HCT116 (cell line): ENCODE measurements around the gene SYNE3. TPM values are rescaled to one million over a fixed set of nuclear protein-coding genes. Genes with fewer than 3 reads are reported as not detected.

Source experiments
- ATAC-seq: fragments of 200-7000 bp; cut with Tn5 transposase; 2 replicates; pipeline ENCODE4 v1.9.1; 2020; ENCODE audit warnings: mild to moderate bottlenecking, moderate library complexity
- BruUV-seq: library from RNA; stranded (reverse); fragments of 400-500 nt; replicated peaks from 2 replicates; lab custom pipeline; 2021; lab: Mats Ljungman, UMichigan
- CTCF ChIA-PET: fragments of 300-600 bp; sonication (Branson Sonifier 250); formaldehyde crosslinking; loops from one replicate; lab custom pipeline; 2021; ENCODE audit warnings: antibody characterized with exemption; lab: Charles Lee
- POLR2A ChIA-PET: fragments of 300-600, 350-600 bp; sonication (Branson Sonifier 250); formaldehyde crosslinking; loops from one replicate; lab custom pipeline; 2021; ENCODE audit warnings: antibody characterized with exemption; lab: Charles Lee
- RAD21 ChIA-PET, 2 experiments: fragments of 300-600 bp; sonication (Branson Sonifier 250); formaldehyde crosslinking; loops; one replicate each; lab custom pipeline; 2023; ENCODE audit warnings: low total read pairs in 2 of 2; ENCODE audit not compliant: uncharacterized antibody in 2 of 2, unreplicated experiment in 2 of 2, low non-redundant PET in 1 of 2; lab: Charles Lee
- DNase-seq: peaks from one replicate; pipeline ENCODE4 v3.0.0-alpha.2; 2010; ENCODE audit warnings: low read depth, low spot score
- H2AFZ ChIP-seq: fragments of 200-600 bp; shearing (Covaris generic), sonication (generic); 2 replicates; pipeline ENCODE4 v1.6.1; 2017; ENCODE audit warnings: low read depth, mixed run types, mixed read lengths, antibody characterized with exemption, low read length; ENCODE audit not compliant: poor library complexity, severe bottlenecking
- H3K27ac ChIP-seq: 2 replicates; pipeline ENCODE4 v1.5.1; 2012; ENCODE audit warnings: low read depth, low read length
- H3K27me3 ChIP-seq: fragments of 200-600 bp; sonication (generic); 2 replicates; pipeline ENCODE4 v1.6.1; 2016; ENCODE audit warnings: mixed run types, low read length, mixed read lengths; ENCODE audit not compliant: insufficient read depth
- H3K36me3 ChIP-seq, 2 experiments: fragments of 200-500 bp in 1 of 2; fragments of 200-600 bp in 1 of 2; sonication (Bioruptor generic) in 1 of 2; sonication (generic) in 1 of 2; 2 replicates each; pipeline versions ENCODE4 v1.5.1 to v1.6.1; 2014 to 2016; ENCODE audit warnings: low read length in 2 of 2, inconsistent platforms in 1 of 2, mixed read lengths in 1 of 2, mixed run types in 1 of 2; ENCODE audit not compliant: insufficient read depth in 2 of 2, control insufficient read depth in 1 of 2
- H3K4me1 ChIP-seq, 2 experiments: fragments of 200-600 bp in 1 of 2; sonication (generic) in 1 of 2; 2 replicates each; pipeline versions ENCODE4 v1.5.1 to v1.6.1; 2012 to 2017; ENCODE audit warnings: low read length in 2 of 2, inconsistent platforms in 1 of 2, mild to moderate bottlenecking in 1 of 2, mixed read lengths in 1 of 2, mixed run types in 1 of 2, moderate library complexity in 1 of 2; ENCODE audit not compliant: insufficient read depth in 2 of 2, control insufficient read depth in 1 of 2
- H3K4me2 ChIP-seq: fragments of 200-600 bp; sonication (generic); 2 replicates; pipeline ENCODE4 v1.6.1; 2017; ENCODE audit warnings: mixed run types, low read length, mixed read lengths
- H3K4me3 ChIP-seq, 2 experiments: fragments of 200-600 bp in 1 of 2; sonication (generic) in 1 of 2; replicated peaks in 1 of 2; 2 replicates each; pipeline ENCODE4 v1.5.1; 2011 to 2016; ENCODE audit warnings: low read length in 2 of 2, control low read depth in 1 of 2, low read depth in 1 of 2, mild to moderate bottlenecking in 1 of 2, mixed read lengths in 1 of 2, mixed run types in 1 of 2
- H3K79me2 ChIP-seq: fragments of 200-600 bp; sonication (generic); 2 replicates; pipeline ENCODE4 v1.6.1; 2017; ENCODE audit warnings: mild to moderate bottlenecking, mixed run types, low read length, moderate library complexity, mixed read lengths; ENCODE audit not compliant: insufficient read depth
- H3K9ac ChIP-seq: fragments of 200-600 bp; sonication (generic); 2 replicates; pipeline ENCODE4 v1.6.1; 2016; ENCODE audit warnings: low read length, mixed read lengths
- H3K9me2 ChIP-seq: fragments of 200-600 bp; sonication (generic), shearing (Covaris generic); 2 replicates; pipeline ENCODE4 v1.6.1; 2017; ENCODE audit warnings: mixed run types, mild to moderate bottlenecking, moderate library complexity; ENCODE audit not compliant: insufficient read depth
- H3K9me3 ChIP-seq, 2 experiments: fragments of 200-500 bp in 1 of 2; fragments of 200-600 bp in 1 of 2; sonication (Bioruptor generic) in 1 of 2; sonication (generic) in 1 of 2; 2 replicates each; pipeline ENCODE4 v1.6.1; 2014 to 2017; ENCODE audit warnings: low read length in 2 of 2, mixed read lengths in 2 of 2, inconsistent platforms in 1 of 2, low read depth in 1 of 2, mild to moderate bottlenecking in 1 of 2, mixed run types in 1 of 2, moderate library complexity in 1 of 2; ENCODE audit not compliant: control insufficient read depth in 1 of 2, insufficient read depth in 1 of 2
- H4K20me1 ChIP-seq: fragments of 200-600 bp; sonication (generic), shearing (Covaris generic); 2 replicates; pipeline ENCODE4 v1.6.1; 2017; ENCODE audit warnings: mixed run types, mild to moderate bottlenecking, moderate library complexity; ENCODE audit not compliant: insufficient read depth
- CBX3 ChIP-seq: IDR thresholded peaks from 2 replicates; pipeline ENCODE4 v1.6.1; 2012; ENCODE audit warnings: low read depth
- EGR1 ChIP-seq: IDR thresholded peaks from 2 replicates; pipeline ENCODE4 v1.6.1; 2012; ENCODE audit warnings: low read depth
- EZH2 ChIP-seq: fragments of 200-600 bp; sonication (generic); IDR thresholded peaks from 2 replicates; pipeline ENCODE4 v1.6.1; 2017; ENCODE audit warnings: antibody characterized with exemption, mixed run types
- RAD21 ChIP-seq: IDR thresholded peaks from 2 replicates; pipeline ENCODE4 v1.6.1; 2012; ENCODE audit warnings: low read depth, mild to moderate bottlenecking
- intact Hi-C: fragments of 100-400 bp; cut with micrococcal nuclease; formaldehyde crosslinking; loops from 2 replicates; pipeline ENCODE4 v1.10.0; 2022
- total RNA-seq: library from RNA; stranded (reverse); gene quantifications from one replicate; pipeline ENCODE4 v1.2.1, GENCODE V29; 2021; ENCODE audit not compliant: unreplicated experiment
- TF ChIP-seq, protein P1 (sequence below): IDR thresholded peaks from 2 replicates; pipeline ENCODE4 v1.6.1; 2012
- TF ChIP-seq, protein P2 (sequence below): IDR thresholded peaks from 2 replicates; pipeline ENCODE4 v1.6.1; 2012; ENCODE audit warnings: low read depth
- TF ChIP-seq, protein P3 (sequence below), 3 experiments: fragments of 200-600 bp in 1 of 3; sonication (generic) in 1 of 3; IDR thresholded peaks in 2 of 3; conservative IDR thresholded peaks in 1 of 3; 2 replicates each; pipeline ENCODE4 v1.5.1; 2012 to 2017; ENCODE audit warnings: low read depth in 2 of 3, low read length in 2 of 3, antibody characterized with exemption in 1 of 3, borderline replicate concordance in 1 of 3, control low read depth in 1 of 3, mild to moderate bottlenecking in 1 of 3, mixed read lengths in 1 of 3, mixed run types in 1 of 3, moderate library complexity in 1 of 3; ENCODE audit not compliant: insufficient read depth in 1 of 3

SYNE3 gene
- total RNA-seq, 1 experiment from 2014 or later: 3.6 TPM

DNA sequence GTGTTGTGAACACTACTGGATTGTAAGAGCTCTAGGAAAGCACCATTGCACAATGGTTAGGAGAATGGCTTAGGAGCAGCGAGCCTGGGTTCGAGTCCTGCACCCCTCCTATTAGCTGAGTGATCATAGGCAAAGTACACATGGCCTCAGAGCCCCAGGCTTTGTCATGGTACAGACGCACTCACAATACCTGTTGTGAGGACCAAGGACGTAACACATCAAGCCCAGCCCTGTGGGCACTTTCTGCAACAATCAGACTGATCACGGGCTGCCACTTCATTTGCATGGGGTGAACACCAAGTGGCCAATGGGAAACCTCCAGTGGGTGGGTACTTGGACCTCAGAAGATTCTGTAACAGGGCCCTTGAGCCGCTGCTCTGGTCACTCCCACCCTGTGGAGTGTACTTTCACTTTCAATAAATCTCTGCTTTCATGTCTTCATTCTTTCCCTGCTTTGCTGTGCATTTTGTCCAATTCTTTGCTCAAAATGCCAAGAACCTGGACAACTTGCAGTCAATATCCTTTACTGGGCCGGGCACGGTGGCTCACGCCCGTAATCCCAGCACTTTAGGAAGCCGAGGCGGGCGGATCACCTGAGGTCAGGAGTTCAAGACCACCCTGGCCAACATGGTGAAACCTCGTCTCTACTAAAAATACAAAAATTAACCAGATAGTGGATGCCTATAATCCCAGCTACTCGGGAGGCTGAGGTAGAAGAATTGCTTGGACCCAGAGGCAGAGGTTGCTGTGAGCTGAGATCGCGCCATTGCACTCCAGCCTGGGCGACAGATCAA, 46.6 kb upstream of the SYNE3 start (continued):
- no peak for TF ChIP-seq EZH2
- TF ChIP-seq, protein P1, sequence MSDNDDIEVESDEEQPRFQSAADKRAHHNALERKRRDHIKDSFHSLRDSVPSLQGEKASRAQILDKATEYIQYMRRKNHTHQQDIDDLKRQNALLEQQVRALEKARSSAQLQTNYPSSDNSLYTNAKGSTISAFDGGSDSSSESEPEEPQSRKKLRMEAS: no peak
- TF ChIP-seq, protein P2, sequence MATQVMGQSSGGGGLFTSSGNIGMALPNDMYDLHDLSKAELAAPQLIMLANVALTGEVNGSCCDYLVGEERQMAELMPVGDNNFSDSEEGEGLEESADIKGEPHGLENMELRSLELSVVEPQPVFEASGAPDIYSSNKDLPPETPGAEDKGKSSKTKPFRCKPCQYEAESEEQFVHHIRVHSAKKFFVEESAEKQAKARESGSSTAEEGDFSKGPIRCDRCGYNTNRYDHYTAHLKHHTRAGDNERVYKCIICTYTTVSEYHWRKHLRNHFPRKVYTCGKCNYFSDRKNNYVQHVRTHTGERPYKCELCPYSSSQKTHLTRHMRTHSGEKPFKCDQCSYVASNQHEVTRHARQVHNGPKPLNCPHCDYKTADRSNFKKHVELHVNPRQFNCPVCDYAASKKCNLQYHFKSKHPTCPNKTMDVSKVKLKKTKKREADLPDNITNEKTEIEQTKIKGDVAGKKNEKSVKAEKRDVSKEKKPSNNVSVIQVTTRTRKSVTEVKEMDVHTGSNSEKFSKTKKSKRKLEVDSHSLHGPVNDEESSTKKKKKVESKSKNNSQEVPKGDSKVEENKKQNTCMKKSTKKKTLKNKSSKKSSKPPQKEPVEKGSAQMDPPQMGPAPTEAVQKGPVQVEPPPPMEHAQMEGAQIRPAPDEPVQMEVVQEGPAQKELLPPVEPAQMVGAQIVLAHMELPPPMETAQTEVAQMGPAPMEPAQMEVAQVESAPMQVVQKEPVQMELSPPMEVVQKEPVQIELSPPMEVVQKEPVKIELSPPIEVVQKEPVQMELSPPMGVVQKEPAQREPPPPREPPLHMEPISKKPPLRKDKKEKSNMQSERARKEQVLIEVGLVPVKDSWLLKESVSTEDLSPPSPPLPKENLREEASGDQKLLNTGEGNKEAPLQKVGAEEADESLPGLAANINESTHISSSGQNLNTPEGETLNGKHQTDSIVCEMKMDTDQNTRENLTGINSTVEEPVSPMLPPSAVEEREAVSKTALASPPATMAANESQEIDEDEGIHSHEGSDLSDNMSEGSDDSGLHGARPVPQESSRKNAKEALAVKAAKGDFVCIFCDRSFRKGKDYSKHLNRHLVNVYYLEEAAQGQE: no peak

DNA sequence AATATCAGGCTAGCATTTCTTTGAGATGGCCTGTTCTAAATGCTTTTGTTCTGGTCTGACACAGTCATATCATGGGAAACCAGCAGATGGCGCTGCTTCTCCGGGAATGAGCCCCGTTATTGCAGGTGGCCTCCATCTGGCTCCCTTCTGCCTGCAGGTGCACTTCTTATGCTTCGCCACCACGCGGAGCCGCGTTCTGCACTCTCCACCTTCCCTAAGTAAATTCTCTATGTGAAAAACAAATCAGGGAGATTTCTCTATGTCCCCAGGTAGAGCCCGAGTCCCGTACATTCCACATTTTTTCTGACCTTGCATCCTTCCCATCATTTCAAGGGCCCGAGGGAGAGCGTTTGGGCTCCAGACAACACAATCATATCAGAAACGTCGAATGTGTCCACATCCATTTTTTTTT, 44.6 kb upstream of the SYNE3 start:
- DNase-seq (peak; percentile 84), ATAC-seq (peak; percentile 100)
- H3K9me3 ChIP-seq: no peaks in the 10 kb centered on the region
- no peaks in the 10 kb centered on the region for H3K4me1 ChIP-seq
- no TSS peak for BruUV-seq
- intact Hi-C loops: loop anchor here (1.0 to 5.0 kb wide), 6 partner anchors 123 to 716 kb away; no protein-coding TSS in a partner anchor
- no peaks in the 10 kb centered on the region for H3K36me3 ChIP-seq
- no peaks in the 10 kb centered on the region for H3K27me3 ChIP-seq
- H3K27ac ChIP-seq: no peak overlapping the region
- H3K9me2 ChIP-seq: no peaks in the 10 kb centered on the region
- ChIA-PET CTCF (interaction anchor here (0.6 to 3.4 kb wide), 5 partner anchors 108 to 537 kb away, joined by 3 to 26 read pairs (median 4); no protein-coding TSS in a partner anchor), RAD21 (interaction anchor here in 1 of 2 experiments (0.6 kb wide), 1 partner anchor 434 kb away, joined by 3 read pairs; no protein-coding TSS in a partner anchor), POLR2A (no interaction called here)
- no peaks in the 10 kb centered on the region for H4K20me1 ChIP-seq
- TF ChIP-seq, protein P1: peak; percentile 56
- TF ChIP-seq RAD21 (peak; percentile 99), EGR1 (no peak), CBX3 (0 out of 2 replicates have a peak, but pooled peaks have one; percentile 13)
- TF ChIP-seq, protein P3, sequence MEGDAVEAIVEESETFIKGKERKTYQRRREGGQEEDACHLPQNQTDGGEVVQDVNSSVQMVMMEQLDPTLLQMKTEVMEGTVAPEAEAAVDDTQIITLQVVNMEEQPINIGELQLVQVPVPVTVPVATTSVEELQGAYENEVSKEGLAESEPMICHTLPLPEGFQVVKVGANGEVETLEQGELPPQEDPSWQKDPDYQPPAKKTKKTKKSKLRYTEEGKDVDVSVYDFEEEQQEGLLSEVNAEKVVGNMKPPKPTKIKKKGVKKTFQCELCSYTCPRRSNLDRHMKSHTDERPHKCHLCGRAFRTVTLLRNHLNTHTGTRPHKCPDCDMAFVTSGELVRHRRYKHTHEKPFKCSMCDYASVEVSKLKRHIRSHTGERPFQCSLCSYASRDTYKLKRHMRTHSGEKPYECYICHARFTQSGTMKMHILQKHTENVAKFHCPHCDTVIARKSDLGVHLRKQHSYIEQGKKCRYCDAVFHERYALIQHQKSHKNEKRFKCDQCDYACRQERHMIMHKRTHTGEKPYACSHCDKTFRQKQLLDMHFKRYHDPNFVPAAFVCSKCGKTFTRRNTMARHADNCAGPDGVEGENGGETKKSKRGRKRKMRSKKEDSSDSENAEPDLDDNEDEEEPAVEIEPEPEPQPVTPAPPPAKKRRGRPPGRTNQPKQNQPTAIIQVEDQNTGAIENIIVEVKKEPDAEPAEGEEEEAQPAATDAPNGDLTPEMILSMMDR (IDR thresholded peaks at IDR 0.05 in 2 of 3, conservative IDR thresholded peaks at IDR 0.05 in 1 of 3; ENCODE audit: borderline replicate concordance in 1 of 3, insufficient read depth in 1 of 3, low read depth in 2 of 3, low read length in 2 of 3): peak; percentile 97 to 99 (median 99)
- H3K9ac ChIP-seq: no peak overlapping the region
- no peaks in the 10 kb centered on the region for H3K79me2 ChIP-seq
- no peak overlapping the region for H2AFZ ChIP-seq
- H3K4me3 ChIP-seq: no peak overlapping the region
- H3K4me2 ChIP-seq: no peak overlapping the region
